HG03175 (cell line): ENCODE results near the gene ATF6B.
"Not testable (repeated sequence)": the region's sequence is repeated elsewhere in the genome, so short reads cannot be mapped to it uniquely, and the experiment has no call there.

Source experiments
- ATAC-seq: cut with Tn5 transposase; IDR thresholded peaks from one replicate; pipeline ENCODE4 v1.9.1; 2021; ENCODE audit warnings: mild to moderate bottlenecking, moderate library complexity; ENCODE audit not compliant: unreplicated experiment

The ATF6B gene

DNA sequence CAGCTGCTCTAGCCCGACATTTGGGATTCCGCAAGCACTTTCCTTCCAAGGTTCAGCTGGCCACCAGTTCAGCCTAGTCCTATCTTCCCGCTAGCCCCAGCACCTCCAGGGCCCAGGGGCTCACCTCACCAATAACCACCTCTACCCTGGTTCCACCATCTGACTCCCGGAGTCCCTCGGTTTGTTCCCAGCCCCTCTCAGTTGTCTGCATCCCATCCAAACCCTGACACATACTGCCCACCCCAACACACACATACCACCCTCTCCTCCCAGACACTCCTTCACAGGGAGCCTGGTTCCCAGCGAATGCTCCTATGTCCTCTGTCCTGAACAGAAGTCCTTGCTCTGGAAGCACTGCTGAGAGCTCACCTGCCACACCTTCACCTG lies 19.3 kb downstream of the ATF6B start:
- no peak for ATAC-seq

DNA sequence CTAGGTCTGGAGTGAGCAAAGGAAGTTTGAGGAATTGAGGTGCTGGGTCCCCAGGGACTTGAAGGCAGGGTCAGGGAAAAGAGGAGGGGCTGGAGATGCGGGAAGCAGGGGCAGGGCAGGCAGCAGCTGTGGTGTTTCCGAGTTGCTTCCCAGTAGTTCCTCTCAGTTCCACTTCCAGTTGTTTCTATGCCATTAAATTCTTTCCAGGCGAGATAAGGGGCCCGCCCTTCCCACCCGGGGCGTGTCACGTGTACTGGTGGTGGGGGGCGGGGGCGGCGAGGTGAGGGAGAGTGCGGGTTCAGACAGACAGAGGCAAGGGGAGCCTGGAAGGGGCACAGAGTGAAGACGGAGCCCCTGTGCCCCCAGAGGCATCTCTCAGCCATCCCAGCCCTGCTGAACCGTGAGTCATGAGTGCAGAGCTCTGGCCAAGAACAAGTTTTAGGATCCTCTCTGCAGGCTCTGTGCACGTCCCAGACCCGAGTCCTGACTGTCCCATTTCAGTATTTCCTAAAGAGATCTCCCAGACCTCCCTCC lies 19.9 kb downstream of the ATF6B start:
- ATAC-seq = no peak

DNA sequence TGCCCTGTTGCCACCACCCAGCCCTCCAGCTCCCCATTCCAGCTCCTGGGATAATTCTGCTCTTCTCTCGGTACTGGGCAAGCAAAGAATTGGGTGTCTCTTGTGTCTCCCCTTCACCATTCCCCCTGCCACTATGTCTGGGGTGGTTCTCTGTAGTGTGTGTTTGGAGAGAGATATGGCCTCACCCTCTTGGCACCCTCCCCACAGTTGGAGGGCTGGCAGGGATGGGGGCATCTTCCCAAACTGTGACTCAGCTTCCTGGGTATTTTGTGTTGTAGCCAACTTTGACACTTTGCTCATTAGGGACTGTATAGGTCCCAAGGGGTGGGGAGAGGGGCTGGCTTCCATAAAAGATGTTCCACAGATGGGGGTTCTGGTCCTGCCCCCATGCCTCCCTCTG lies 20.6 kb downstream of the ATF6B start:
- ATAC-seq = no peak

DNA sequence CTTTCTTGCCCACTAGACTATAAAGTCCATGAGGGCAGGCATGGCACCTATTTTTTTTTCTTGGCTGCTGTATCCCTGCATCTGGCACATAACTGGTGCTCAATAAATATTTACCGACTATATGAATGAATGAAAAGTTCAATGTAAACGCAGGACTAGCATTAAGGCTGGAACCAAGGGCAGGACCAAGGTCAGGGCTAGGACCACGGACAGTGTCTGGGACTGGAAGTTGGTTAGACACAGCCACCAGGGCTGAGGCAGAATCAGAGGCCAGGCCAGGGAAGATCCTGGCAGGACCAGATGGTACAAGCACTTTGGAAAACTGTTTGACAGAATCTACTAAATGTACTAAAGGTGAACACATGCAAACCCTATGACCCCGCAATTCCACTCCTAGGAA lies 22.6 kb downstream of the ATF6B start:
- ATAC-seq = no peak

DNA sequence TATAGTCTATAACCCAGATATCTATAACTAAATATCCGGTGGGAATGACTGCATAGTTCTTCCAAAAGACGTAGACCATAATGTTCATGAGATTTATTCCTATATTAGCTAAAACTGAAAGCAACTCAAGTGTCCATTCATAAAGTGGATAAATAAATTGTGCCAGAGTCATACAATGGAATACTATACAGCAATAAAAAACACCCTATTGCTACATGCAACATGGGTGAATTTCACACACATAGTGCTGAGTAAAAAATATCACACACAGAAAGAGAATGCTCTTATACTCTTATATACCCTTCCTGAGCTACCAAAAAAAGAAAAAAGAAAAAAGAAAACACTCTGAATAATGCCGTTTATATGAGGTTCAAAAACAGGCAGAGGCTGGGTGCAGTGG lies 25.8 kb downstream of the ATF6B start:
- no peak for ATAC-seq

DNA sequence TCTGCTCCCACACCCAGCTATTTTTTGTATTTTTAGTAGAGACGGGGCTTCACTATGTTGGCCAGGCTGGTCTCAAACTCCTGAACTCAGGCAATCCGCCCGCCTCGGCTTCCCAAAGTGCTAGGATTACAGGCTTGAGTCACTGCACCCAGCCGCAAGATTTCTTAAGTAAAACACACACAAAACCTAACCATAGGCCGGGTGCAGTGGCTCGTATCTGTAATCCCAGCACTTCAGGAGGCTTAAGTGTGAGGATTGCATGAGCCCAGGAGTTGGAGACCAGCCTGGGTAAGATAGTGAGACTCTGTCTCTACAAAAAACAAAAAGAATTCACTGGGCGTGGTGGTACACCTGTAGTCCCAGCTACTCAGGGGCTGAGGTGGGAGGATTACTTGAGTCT lies 27.8 kb downstream of the ATF6B start:
- not testable (repeated sequence) for ATAC-seq

DNA sequence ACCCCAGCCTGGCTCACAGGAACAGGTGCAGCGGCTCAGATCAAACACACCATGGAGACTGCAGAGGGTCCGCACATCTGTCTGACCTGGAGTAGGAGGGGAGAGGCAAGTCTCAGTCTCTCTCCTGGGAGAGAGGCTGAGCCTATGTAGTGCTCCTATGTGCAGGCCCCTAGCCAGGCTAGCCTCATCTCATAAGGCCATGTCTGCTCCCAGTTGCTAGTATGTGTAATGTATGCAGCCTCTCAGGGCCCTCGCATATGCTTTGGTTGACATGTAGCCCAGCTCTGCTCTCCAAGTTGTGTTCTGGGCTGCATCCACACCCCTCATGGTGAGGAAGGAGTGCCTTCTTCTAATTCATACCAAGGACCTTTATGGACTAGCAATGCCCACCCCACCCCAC lies 30.7 kb downstream of the ATF6B start:
- no peak for ATAC-seq

DNA sequence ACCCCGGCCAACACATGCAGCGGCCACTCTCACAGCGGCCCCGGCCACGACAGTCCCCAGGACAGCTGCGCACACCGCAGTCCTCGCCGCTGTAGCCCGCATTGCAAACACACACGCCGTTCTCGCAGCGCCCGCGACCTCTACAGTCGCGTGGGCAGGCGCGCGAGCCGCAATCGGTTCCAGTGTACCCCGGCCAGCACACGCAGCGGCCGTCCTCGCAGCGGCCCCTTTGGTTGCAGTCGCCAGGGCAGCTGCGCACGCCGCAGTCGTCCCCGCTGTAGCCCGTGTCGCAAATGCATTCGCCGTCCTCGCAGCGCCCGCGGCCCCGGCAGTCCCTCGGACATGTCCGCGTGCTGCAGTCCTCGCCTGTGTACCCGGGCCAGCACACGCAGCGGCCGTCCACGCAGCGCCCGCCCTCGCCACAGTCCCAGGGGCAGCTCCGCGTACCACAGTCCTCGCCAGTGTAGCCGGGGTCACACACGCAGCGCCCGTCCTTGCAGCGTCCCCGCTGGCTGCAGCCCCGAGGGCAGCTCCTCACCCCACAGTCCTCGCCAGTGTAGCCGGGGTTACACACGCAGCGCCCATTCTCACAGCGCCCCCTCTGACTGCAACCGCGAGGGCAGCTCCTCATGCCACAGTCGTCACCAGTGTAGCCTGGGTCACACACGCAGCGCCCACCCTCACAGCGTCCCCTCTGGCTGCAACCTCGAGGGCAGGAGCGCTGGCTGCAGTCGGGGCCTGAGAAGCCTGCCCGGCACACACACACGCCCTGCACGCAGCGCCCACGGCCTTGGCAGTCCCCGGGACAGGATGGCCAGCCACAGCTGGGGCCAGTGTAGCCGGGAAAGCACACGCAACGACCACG lies 31.4 kb downstream of the ATF6B start:
- no peak for ATAC-seq

DNA sequence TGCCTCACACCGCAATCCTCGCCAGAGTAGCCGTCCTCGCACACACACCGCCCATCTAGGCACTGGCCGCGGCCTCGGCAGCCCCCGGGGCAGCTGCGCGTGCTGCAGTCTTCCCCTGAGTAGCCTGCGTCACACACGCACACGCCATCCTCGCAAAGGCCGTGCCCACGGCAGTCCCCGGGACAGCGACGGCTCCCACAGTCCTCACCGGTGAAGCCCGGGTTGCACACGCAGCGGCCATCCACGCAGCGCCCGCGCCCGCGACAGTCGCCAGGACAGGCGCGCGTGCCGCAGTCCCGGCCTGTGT lies 32.0 kb downstream of the ATF6B start:
- ATAC-seq = no peak

DNA sequence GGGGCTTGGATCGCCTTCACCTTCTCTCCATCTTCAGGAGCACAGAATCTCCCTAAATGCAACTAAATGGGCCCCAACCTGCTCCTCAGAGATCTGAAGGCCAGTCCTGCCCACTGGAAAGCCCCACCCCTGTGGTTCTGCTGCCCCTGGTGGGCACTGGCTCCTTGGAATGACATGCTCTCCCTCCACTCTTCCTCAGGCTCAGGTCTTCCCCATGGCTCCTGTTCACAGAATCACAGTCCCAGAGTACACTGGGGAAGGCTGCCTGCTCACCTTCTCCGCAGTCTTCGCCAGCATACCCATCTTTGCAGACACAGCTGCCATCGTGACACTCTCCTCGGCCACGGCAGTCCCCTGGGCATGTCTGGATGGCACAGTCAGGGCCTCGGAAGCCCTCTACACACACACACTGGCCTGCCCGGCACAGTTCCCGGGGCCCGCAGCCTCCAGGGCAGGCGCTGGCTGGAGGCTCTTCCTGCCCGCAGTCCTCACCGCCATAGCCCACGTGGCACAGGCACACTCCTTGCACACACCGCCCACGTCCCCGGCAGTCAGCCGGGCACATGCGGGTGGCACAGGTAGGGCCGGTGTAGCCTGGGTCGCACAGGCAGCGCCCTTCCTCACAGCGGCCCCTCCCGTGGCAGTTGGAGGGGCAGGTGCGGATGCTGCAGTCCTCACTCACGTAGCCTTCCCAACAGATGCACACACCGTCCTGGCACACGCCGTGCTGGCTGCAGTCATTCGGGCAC lies 32.5 kb downstream of the ATF6B start:
- no peak for ATAC-seq

DNA sequence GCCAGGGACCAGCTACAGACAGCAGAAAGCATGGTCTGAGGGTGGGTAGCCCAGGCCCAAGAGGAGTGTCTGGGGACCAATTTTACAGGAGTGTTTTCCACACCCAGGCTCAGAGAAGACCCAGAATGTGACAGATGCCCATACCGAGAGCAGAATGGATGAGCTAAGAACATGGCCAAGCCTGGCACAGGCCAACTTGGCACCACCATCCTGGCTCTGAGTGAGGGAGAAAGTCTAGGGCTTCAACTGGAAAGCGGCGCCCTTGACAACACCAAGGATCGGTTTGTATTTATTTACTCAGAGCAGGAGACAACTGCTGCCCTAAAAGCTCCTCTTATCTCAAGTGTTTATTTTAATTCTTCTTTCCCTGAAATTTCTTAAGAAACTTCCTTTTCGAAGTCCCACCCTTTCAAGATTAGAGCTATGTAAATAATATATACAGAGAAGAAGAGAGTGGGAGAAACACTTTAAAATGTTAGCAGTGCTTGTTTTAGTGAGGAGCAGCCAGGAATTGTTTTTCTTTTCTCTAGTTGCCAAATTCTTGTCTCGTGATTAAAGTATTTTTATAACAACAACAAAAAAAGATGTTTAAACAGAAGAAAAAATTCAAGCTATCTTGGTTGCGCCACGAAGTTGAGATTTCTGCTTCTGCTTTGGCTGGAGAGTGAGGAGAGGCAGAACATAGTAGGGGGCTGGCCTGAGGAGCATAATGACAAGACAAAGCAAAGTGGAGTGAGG lies 35.1 kb downstream of the ATF6B start:
- no peak for ATAC-seq

DNA sequence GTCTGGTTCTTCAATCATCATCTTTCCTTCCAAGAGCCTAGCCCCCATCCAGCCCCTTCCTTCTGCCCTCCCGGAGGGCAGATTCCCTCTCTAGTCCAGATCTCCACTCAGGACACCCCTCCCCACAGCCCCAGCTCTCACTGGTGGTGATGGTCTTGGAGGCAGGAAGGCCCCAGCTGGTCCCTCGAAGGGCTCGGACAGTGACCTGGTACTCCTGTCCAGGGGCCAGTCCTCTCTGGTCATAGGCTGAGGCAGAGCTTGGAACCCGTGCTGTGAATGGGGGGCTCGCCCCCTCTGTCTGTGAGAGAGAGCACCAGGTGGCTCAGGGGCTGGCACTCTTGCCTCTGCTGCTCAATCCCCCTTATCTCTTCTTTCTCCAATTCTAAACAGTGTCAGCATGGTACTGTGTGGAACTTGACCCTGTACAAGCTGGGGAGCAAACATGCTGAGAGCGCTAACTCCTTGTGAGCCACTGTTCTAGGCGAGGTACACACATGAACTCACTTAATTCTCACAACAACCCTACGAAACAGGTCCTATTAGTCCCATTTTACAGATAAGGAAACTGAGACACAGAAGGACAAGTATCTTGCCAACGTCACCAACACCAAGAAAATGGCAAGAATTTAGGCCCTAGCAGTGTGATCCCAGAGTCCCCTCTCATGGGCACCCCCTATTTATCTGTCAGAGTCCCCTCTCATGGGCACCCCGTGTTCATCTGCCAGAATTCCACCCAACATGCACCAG lies 38.8 kb downstream of the ATF6B start:
- no peak for ATAC-seq

DNA sequence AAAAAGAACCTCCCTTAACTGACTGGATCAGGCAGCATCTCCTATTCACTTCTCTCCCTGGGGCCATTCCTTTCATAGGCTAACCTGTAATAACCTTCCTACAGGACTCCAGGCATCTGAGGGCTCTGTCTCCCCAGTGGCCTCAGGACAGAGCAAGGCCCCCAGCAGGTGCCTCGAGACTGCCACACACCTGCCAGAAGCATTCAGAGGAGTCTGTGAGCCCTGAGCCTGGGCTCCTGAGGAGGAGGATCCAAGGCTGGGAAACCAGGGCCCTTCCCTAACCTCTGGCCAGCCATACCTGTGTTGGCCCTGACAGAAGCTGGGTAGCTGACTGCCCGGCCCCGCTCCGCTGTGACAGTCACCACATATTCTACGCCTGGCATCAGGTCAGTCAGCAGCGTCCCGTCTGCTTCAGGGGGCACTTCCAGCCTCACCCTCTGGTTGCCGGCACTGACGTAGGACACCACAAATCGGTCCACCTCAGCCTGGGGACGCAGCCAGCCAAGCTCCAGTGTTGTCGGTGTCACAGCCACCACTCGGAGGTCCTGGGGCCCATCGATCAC lies 39.5 kb downstream of the ATF6B start:
- ATAC-seq = no peak

DNA sequence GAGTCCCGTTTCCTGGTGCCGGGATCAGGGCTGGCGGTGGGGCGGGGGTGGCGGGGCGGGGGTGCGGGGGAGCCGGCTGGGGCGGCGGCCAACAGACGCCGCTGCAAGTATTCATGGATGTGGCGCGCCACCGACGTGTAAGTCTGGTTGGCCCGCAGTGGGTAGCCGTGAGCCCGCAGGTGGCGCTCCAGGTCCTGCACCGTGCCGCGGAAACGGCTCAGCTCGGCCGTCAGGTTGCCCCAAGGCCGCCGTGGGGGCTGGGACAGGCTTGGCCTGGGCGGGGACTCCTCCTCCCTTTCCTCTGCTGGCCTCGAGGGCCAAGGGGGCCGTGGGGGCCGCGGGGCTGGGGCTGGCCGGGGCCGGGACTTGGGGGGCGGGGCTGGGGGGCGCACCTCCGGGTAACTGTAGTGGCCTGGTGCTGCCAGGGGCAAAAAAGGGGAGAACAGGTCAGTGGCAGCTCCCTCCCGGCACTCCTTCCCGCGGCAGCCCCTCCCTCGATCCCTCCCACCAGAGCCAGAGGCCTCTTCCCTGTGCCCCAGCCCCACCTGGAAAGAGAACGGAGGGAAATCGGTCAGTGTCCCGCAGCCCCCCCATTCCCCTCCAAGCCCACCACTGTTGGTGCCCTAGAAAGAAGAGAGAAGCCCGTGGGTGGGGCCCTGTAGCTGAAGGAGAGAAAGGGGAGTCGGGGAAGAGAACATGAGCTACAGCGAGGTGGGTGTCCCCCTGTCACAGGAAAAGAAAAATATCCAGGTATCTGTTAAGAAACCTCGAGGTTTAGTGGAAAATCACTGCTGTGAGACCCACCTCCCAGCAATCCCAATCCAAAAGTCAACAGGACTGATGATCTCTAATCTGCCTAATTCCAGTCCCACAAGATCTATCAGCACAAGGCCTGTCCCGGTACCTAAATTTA lies 40.2 kb downstream of the ATF6B start:
- ATAC-seq = no peak

DNA sequence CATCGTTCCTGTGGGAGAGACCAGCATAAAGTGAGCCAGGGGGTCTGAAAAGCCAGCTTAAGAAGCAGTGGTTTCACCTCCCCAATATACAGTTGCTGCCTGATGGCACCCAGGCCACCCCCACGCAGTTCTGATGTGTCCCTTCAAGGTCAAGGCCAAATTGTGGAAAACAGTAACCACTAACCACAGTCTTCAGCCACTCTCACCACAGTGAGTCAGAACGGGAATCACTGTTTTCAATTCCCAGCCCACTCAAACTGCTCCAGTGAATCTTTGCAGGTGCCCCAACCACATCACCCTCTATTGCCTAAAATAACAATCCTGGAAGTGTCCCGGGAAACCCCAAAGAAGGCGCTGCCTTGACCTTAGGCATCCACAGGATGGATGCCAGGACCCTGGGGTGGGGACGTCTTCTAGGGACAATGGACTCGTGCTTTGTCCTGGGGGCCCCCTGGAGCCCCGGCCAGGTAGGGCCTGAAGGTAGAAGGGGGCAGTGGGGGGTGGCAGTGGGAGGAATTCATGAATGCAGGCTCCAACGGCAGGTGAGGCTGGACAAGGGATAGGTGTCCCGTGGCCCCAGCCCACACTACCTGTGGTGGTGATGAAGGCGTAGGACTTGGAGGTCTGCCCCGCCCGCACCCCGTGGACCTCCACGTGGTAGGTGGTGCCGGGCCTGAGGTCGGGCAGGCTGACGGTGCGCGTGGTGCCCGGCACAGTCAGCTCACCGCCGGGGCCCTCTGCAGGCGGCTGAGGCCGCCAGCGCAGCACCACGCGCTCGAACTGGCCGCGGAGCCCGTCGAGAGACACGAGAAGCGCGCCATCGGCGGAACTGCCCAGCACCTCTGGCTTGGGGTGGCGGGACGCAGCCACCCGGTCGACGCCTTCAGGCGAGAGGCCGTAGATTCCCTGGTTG lies 41.1 kb downstream of the ATF6B start:
- ATAC-seq = no peak

DNA sequence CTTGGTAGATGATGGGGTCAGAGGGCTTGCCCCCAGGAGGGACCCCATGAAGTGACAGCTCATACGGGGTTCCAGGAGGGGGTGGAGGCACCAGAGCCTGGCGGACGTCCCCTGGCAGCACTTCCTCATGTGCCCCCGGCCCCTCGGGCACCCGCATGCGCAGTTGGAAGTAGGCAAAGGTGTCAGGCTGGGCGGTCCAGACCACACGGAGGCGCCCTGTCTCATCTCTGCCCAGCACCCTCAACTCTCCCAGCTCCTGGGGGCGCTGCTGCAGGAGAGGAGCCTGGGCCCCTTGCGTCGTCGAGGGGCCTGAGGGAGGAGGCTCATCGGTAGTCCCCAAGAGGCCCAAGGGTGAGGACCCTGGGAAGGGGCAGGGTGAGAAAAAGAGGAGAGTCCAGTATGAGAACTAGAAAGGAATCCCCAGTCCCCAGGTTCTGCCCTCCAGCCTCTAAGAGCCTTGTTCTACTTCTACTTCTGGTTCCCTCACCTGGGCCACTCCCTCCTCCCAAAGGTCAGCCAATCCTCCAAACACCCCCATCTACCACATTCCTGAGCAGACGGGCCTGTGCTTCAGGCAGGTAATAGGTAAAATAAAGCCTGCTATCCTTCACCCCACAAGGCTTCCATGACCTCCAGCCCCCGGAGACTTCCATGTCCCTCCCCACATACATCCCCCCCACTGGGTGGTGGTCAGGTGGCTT lies 42.1 kb downstream of the ATF6B start:
- ATAC-seq = no peak

DNA sequence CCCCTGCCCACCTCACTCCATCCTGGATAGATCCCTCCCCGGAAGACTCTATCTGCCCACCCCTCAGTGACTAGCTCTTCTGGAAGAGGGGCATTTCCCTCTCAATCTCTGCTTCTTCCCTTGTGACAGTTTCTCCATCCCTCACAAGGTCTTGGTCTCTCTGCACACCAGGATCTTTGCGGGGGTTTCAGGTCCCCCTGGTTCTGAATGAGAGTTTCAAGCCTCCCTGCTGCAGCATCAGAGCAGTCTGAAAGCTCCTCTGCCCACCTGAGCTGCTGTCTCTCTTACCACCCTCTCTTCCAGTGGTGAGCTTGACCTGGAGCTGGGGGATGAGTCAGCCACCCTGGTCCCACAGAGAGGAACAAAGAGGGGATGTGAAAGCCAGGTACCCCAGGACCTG lies 43.3 kb downstream of the ATF6B start:
- no peak for ATAC-seq
